Renal cortex interstitium (tissue), 11 donors: ENCODE data around the gene DSCAML1. TPM values are rescaled to one million over a fixed set of nuclear protein-coding genes. Genes with fewer than 3 reads are reported as not detected.
"Not testable (repeated sequence)": the region's sequence is repeated elsewhere in the genome, so short reads cannot be mapped to it uniquely, and the experiment has no call there.

Experiments
- DNase-seq, 11 donors: peaks; one replicate each; pipeline ENCODE4 v3.0.0-alpha.2; 2013; ENCODE audit warnings: low read depth in 9 of 11, low spot score in 4 of 11; ENCODE audit errors: extremely low read depth in 1 of 11
- polyA plus RNA-seq, 3 donors: library from polyadenylated mRNA; unstranded; fragments of 120-200 nt; gene quantifications; one replicate each; pipeline ENCODE4 v1.2.1, GENCODE V29; 2013; ENCODE audit not compliant: insufficient read length in 3 of 3

The DSCAML1 gene
- polyA plus RNA-seq, 3 donors = 2.7 to 4.4 (median 3.0) TPM

GRCh38 chr11:117464778-117465177 is 332.2 kb downstream of the DSCAML1 start:
- DNase-seq = no peak

GRCh38 chr11:117462864-117463247 is 334.2 kb downstream of the DSCAML1 start:
- no peak for DNase-seq

- no peak for DNase-seq
Observed at GRCh38 chr11:117462183-117462863, 334.7 kb downstream of the DSCAML1 start.

- DNase-seq = no peak
Observed at GRCh38 chr11:117461396-117462182, 335.4 kb downstream of the DSCAML1 start.

- DNase-seq = no peak
Observed at GRCh38 chr11:117459979-117460300, 337.1 kb downstream of the DSCAML1 start.

GRCh38 chr11:117459123-117459978 is 337.7 kb downstream of the DSCAML1 start:
- no peak for DNase-seq

- DNase-seq = no peak
Observed at GRCh38 chr11:117458275-117459122, 338.5 kb downstream of the DSCAML1 start.

- no peak for DNase-seq
Observed at GRCh38 chr11:117457835-117458234, 339.2 kb downstream of the DSCAML1 start.

- no peak for DNase-seq
Observed at GRCh38 chr11:117457031-117457785, 339.8 kb downstream of the DSCAML1 start.

- not testable (repeated sequence) for DNase-seq
Observed at GRCh38 chr11:117456721-117457029, 340.3 kb downstream of the DSCAML1 start.

GRCh38 chr11:117456027-117456720 is 340.8 kb downstream of the DSCAML1 start:
- no peak for DNase-seq

- DNase-seq = no peak
Observed at GRCh38 chr11:117454564-117454917, 342.5 kb downstream of the DSCAML1 start.

- no peak for DNase-seq
Observed at GRCh38 chr11:117453886-117454563, 343.0 kb downstream of the DSCAML1 start.

GRCh38 chr11:117449111-117449693 is 347.8 kb downstream of the DSCAML1 start:
- no peak for DNase-seq

GRCh38 chr11:117444711-117445658 is 352.0 kb downstream of the DSCAML1 start:
- no peak for DNase-seq

- no peak for DNase-seq
Observed at GRCh38 chr11:117444256-117444655, 352.8 kb downstream of the DSCAML1 start.
